Muscle of back (tissue), 13 donors: ENCODE measurements around the gene ADAMTS1. TPM values are rescaled to one million over a fixed set of nuclear protein-coding genes. Genes with fewer than 3 reads are reported as not detected.
A peak's percentile ranks its signal among the peaks of the same experiment; 100 is the strongest.
"Not testable (repeated sequence)": the region's sequence is repeated elsewhere in the genome, so short reads cannot be mapped to it uniquely, and the experiment has no call there.

Source experiments
- DNase-seq, 3 donors: peaks; one replicate each; pipeline versions ENCODE4 v3.0.0 to v3.0.0-alpha.2; 2013
- long read RNA-seq, 9 donors: transcript quantifications; one replicate each; lab custom pipeline, GENCODE V29; 2026
- polyA plus RNA-seq, 10 donors: library from polyadenylated mRNA; unstranded; fragments of 120-200 nt; gene quantifications; one replicate each; pipeline ENCODE4 v1.2.1, GENCODE V29; 2013; ENCODE audit not compliant: insufficient read length in 10 of 10

ADAMTS1 gene
- polyA plus RNA-seq = 10 to 100 TPM; 22.3 to 39.1 (median 27.1) TPM
- long read RNA-seq, donor 1, full-length matches to known transcripts = 8 of 8 reads
- long read RNA-seq, donor 1, partial matches to known transcripts = 0 of 8 reads
- long read RNA-seq, donor 1, other reads (novel, unspliced or antisense) = 0 of 8 reads
- long read RNA-seq, donor 2, full-length matches to known transcripts = 5 of 5 reads
- long read RNA-seq, donor 2, partial matches to known transcripts = 0 of 5 reads
- long read RNA-seq, donor 2, other reads (novel, unspliced or antisense) = 0 of 5 reads
- long read RNA-seq, donor 3 = 0 reads
- long read RNA-seq, donor 4, full-length matches to known transcripts = 8 of 8 reads
- long read RNA-seq, donor 4, partial matches to known transcripts = 0 of 8 reads
- long read RNA-seq, donor 4, other reads (novel, unspliced or antisense) = 0 of 8 reads
- long read RNA-seq, donor 5, full-length matches to known transcripts = 3 of 8 reads
- long read RNA-seq, donor 5, partial matches to known transcripts = 5 of 8 reads
- long read RNA-seq, donor 5, other reads (novel, unspliced or antisense) = 0 of 8 reads
- long read RNA-seq, donor 6, full-length matches to known transcripts = 8 of 8 reads
- long read RNA-seq, donor 6, partial matches to known transcripts = 0 of 8 reads
- long read RNA-seq, donor 6, other reads (novel, unspliced or antisense) = 0 of 8 reads
- long read RNA-seq, donor 7, full-length matches to known transcripts = 3 of 8 reads
- long read RNA-seq, donor 7, partial matches to known transcripts = 5 of 8 reads
- long read RNA-seq, donor 7, other reads (novel, unspliced or antisense) = 0 of 8 reads
- long read RNA-seq, donor 8, full-length matches to known transcripts = 9 of 14 reads
- long read RNA-seq, donor 8, partial matches to known transcripts = 5 of 14 reads
- long read RNA-seq, donor 8, other reads (novel, unspliced or antisense) = 0 of 14 reads
- long read RNA-seq, donor 9, full-length matches to known transcripts = 1 of 1 reads
- long read RNA-seq, donor 9, partial matches to known transcripts = 0 of 1 reads
- long read RNA-seq, donor 9, other reads (novel, unspliced or antisense) = 0 of 1 reads

DNA sequence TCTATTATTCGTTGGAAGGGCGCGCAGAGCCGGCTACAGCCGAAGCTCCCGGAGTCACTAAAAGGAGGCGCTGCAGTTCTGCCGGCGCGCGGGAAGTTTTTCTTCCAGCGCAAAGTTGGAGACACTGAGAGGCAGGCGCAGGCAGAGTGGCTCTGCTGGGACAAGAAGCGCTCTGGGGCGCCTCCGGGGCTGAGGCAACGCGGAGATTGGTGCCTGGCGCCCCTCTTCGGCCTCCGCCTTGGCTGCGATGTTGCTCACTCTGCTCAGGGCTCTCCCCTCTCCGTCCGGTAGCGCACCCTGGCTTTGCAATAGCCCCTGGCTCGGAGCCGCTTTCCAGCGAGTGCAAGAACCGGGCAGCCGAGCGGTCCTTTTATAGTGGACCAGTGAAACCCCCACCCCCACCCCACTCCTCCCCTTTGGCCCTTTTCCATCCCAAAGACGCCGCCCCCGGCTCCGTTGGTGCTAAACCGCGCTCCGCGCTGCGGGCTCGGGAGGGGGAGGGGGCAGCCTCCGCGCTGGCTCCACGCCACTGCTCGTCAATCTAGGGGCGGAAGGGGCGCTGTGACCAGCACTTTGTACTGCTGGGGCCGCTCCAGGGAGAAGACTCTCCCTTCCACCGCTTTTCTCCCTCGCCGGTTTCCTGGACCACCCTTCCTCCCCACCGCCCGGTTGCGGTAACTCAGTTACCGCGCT is at the start of gene ADAMTS1:
TSS of gene ADAMTS1 (minus strand) at position 344 of the 693 bp plus-strand sequence. CDS start 455 bp downstream, outside the sequence.
- peak; percentile 94 to 97 (median 95) for DNase-seq

DNA sequence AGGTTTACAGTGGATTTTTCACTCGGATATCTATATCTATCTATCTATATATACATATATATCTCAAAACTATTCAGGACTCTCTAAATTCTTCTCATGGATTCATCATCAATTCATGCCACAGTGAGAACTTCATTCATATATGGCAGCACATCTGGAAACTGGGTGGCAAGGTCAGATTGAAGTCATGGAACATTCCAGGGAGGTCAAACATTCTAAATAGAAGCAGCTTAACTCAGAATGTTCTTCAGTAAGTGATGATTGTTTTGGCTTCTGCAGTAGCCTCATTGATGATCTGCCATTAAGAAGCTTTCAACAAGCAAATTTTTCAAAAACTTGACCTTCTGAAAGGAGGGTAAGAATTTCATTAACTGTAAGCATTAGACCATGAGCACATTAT is 46.9 kb upstream of the ADAMTS1 start:
- DNase-seq = no peak

DNA sequence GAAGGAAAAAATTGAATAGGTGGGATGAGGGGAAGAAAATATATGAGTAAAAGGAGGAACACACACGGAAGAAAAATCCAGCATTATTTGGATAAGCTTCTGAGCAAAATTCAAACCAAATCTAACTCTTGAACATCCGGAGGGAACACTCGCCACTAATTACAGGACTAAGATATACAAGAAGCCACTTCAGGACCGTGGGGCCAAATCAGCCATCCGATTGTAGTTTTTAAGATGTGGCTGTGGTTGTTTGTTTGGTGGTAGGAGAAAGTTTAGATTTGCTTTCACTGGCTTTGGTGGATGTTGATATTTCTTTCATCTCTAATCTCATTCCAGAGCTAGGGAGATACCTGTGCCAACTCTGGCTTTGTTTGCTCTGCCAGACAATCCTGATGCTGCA is 43.7 kb upstream of the ADAMTS1 start:
- no peak for DNase-seq

DNA sequence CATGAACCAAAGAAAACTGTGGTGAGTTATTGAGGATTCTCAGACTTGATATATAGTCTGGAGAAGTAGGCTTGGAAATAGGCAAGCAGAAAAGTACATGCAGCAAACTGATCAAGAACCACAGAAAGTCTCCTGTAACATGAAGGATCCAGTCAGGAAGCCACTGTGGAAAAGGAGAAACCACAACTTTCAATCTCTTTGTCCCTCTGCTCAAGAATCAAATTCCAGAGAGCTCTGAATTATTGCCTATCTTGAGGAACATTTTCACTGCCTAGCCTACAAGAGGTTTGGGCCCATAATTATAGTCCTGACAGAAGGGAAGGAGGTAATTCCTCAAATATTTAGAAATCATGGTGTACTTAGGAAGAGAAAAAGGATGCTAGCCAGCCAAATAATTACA is 43.0 kb upstream of the ADAMTS1 start:
- peak in 1 of 3 donors; percentile 6 for DNase-seq

DNA sequence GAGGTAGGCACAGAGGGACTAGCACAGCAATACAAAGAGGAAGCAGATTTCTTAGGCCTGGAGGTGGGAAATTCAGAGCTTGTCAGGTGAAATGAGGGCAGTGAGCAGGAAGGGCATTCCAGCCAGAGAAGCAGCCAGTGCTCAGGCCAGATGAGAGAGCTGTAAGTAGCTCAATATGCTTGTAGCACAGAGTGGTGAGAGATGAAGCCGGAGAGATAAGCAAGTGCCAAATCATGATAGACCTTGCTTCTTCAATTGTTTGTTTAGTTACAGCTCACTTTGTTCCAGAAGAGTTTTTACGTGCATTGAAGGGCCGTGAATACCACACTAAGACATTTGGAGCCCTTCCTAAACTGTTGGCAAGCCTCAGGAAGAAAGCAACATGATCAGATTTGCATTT is 42.0 kb upstream of the ADAMTS1 start:
- no peak for DNase-seq

DNA sequence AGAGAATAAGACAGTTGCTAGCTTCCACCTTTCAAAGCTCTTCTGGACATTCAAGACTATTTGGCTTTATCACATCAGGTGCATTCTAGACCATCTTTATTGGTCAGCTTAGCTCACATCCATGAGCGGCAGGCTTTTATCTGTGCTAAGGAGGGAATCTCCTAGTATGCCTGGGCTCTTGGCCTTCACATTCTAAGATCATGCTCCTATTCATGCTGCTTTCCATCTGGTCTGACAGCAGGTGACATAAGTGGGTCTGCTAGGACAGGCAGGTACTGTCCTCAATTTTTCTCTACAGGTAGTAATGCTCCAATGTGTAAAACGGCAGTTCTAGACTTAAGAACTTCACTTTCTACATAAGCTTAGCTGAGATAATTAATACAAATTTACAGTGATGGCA is 39.2 kb upstream of the ADAMTS1 start:
- no peak for DNase-seq

DNA sequence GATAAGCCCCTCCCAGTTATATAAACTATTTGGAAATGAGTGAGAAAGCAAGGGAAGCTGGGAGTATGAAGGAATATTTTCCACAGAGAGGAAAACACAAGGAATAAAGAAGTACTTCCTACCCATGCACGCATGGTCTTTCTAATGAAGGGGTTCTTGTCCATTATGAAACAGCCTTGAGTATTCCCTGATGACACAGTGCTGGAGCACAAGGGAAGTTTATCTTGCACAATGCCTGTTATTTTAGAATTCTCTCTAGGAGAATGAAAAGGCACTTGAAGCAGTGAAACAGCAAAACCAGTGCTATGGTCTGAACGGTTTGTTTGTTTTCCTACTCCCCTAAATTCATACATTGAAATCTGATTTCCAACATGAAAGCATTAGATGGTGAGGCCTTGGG is 38.6 kb upstream of the ADAMTS1 start:
- DNase-seq = no peak

DNA sequence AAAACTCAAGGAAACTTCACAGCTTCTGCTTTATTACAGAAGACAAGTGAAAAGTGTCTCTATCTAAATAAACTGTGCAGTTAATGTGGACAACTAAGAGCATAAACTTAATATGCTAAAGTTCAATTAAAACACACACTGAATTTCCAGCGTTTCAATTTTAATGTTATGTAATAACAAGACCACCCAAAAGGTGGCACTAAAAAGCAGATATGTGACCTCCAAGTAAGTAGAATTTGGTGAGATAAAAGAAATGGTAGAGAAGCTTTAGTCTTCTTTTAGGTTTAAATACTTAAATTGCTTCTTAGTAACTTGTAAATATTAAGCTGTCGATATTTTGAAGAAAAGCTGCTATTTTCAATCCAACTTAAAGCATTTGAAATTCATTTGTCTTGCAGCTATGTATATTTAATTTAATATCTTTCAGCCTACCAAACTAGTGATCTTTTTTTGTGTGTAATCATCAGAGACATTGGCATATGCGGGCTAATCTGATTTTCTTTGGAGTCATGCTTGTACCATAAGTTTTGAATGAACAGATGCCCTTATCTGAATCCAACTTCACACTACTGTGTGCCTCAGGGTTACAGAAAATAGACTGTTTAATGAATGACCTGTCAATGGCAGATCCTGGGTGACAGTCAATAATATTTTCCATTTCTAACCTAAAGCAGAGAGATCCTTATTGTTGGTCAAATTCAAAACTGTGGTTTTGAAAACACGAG is 36.5 kb upstream of the ADAMTS1 start:
- peak; percentile 7 to 45 (median 19) for DNase-seq

DNA sequence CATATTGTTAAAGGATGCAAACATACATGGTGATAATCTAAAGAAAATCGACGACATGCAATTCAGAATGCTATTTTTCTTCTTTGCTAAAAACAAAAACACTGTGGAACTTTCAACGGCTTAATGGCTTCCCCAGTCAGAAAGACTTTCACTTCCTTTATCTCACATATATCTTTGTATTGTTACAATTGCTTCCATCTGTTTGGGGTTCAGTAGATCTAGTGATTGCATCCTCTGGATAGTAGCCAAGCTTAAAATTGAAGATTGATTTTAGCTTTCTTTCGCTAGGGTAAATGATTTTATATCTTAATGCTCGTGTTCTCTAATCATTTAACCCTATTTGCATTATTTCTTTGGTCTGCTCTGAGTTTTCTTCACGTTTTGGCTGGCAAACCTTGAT is 31.8 kb upstream of the ADAMTS1 start:
- peak; percentile 9 to 58 (median 16) for DNase-seq

DNA sequence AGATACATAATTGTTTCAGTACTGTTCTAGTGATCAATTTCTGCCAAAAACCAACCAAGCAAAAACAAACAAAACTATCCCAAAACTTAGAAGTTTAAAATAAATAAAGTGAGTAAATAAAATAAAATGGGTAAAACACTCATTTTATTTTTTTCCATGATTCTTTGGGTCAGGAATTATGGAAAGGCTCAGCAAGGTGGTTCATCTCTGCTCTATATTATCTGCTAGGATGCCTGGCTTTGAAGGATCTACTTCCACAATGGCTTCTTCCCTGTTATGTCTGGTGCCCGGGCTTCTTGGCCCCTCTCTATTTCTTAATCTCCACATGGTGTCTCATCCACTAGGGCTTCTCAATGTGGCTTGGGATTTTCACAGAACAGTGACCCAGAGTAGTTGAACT is 29.1 kb upstream of the ADAMTS1 start:
- DNase-seq = no peak

DNA sequence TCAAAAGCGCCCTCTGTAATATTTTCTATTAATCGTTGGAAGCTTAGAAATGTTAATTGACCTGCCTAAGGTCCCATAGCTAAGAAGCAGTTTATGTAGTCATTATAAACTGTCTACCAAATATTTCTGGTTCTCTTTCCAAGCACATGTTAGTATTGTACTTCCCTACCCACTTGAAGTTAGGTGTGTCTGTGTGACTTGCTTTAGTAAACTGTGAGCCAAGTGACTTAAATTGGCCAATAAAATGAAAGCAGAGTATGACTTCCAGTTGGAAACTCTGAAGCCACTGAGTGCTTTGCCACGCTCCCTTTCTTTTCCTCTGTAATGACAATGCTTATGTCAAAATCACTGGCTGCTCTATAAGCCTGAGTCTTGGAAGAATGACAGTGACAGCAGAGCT is 20.6 kb upstream of the ADAMTS1 start:
- DNase-seq = no peak

DNA sequence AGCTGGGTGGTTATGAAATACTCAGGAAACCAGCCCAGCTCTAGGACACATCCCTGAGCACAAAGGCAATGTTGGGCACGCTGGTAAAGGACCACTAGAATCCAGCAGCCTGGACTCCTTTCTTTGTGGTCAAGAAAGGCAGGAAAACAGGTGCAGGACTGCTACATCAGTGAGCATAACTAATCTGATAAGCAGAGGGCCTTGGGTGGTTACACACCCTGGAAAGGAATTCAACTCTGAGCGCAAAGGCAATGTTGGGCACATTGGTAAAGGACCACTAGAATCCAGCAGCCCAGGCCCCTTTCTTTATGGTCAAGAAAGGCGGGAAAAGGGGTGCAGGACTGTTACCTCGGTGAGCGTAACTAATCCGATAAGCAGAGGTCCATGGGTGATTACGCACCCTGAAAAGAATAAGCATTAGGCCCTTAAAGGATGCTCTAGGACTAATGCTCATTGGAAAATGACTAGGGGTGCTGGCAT is 11.7 kb upstream of the ADAMTS1 start:
- not testable (repeated sequence) for DNase-seq

DNA sequence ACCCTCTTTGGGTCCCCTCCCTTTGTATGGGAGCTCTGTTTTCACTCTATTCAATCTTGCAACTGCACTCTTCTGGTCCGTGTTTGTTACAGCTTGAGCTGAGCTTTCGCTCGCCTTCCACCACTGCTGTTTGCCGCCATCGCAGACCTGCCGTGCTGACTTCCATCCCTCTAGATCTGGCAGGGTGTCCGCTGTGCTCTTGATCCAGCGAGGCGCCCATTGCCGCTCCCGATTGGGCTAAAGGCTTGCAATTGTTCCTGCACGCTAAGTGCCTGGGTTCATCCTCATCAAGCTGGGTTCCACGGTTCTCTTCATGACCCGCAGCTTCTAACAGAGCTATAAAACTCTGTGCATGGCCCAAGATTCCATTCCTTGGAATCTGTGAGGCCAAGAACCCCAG is 9.5 kb upstream of the ADAMTS1 start:
- DNase-seq = not testable (repeated sequence)

DNA sequence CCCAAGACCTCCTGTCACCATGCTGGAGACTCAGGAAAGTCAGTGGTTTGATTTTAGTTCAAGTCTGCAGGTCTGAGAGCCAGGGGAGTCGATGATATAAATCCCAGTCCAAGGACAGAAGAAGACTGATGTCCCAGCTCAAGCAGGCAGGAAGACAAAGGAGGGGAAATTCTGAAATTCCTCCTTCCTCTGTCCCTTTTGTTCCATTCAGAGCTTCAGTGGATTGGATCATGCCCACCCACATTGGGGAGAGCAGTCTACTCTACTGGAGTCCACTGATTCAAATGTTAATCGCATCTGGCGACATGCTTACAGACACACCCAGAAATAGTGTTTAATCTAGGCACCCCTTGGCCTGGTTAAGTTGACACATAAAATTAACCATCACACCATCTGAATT is 7.2 kb upstream of the ADAMTS1 start:
- no peak for DNase-seq

DNA sequence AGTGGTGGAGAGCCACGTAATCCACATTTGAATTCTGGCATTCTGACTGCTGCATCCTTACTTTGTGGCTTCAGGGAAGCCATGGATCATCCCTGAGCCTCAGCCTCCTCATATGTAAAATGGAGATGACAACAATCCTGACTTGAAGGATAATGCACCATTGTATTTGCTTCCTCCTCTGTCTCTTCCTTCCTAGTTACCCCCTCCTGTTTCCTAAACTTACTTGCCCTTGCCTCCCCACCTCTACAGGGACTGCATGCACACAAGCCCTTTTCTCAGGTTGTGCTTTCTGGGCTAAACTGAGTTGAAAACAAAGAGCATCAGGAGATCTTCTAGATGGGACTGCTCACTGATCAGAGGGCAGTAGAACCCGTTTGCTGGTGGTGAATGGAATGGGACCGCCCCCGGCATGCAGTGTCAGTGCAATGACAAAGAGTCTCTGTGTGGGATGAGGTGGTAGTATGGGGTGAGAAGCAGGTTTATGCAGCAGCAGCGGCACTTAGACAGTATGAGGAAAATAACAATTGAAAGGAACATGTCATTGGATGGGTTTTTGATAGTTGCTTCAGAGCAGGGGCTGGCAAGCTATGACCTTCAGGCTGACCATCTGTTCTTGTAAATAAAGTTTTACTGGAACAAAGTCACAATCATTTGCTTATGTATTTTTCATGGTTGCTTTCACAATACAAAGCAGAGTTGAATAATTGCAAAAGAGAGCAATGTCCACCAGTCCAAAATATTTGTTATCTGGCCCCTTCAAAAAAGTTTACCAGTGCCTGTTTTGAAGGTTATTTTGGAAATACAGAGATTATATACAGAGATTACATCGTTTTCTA is 6.1 kb upstream of the ADAMTS1 start:
- no peak for DNase-seq

DNA sequence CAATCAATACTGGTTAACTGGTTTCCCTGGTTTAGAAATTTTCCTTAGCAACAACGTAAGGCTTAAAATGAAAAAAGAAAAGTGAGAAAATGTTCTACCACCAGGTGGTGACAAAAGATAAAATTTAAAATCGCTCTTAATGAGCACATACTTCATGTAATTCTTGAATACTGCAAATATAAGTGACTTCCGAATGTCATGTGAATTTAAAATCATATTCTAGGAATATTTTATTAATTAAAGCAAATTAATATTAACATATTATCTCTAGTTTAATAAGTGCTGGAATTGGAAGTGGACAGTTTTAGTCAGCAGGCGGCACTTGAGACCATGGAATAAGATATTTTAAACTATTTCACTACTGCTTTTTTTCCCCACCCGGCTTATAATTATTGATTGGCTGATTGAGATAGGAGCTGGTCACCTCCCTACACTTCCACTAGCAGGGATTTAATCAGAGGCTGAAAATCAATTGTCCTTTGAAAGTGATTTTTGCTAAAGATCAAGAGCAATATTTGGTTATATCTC is 5.0 kb upstream of the ADAMTS1 start:
- peak; percentile 53 to 80 (median 59) for DNase-seq

DNA sequence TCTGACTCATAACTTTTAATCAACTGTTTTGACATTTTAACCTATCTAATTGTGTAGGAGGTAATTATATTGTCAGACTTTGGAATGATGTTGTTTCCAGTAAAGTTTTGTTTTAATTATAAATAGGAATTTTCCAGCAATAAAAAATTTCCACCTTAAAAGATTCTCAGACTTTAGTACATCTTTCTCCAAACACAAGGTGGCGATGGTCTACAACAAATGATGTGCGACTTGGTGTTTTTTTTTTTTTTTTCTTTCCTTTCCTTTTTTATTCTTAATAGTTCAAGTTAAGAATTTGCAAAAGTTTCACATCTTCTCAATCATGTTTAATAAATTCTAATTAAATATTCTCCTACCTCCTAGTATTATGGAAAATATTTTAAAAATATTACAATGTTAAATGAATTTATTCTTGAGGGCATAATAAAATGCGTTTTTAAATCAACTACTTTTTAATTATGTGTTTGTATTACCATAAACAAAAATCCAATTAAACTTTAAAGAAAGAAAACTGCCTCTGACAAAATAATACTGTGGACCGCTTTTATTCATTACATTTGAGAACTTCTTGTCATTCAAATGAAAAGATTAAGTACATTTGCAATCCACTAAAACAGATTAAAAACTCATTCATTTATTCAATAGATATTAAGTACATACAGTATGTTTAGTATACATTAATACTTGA is 4.4 kb upstream of the ADAMTS1 start:
- peak; percentile 69 to 79 (median 73) for DNase-seq

DNA sequence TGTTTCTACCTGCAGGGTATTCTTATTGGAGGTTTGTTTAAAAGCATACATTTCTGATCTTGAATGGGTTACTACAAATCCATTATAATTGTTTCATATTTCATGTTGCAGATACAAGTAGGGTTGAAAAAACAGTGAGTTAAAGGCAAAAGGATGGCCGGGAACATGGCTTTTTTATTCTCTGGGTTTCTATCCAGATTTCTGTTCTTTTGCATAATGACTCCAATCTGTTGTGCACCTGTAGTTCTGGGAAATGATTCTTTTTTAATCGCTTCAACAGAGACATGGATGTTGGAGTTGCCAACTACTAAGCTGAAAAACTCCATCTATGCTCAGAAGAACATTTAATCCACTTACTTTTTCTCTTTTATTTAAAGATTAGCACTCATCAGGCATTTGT is 2.7 kb upstream of the ADAMTS1 start:
- peak; percentile 30 to 78 (median 53) for DNase-seq

DNA sequence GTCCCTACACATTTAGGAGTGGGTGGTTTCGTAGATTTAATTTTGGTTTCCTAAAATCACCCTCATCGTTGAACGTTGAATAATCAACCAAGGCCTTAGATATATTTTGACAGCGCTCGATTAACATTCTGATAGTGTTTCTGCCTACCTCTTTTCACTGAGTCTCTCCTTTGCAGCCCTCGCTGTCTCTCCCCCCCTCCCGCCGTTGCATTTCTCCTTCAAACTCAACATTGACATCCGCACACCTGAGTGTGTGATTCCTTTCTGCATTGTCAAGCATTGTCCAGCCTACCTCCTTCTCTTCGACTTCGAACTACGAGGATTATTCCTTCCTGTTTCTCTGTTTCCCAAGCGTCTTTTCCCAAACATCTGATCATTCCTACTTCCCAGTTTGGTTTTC is 1.8 kb upstream of the ADAMTS1 start:
- no peak for DNase-seq
